OCI-LY7 (cell line): ENCODE measurements around the gene CDH6. TPM values are rescaled to one million over a fixed set of nuclear protein-coding genes. Genes with fewer than 3 reads are reported as not detected.

Experiments
- BruUV-seq: library from RNA; stranded (reverse); fragments of 400-500 nt; replicated peaks from 2 replicates; lab custom pipeline; 2021; lab: Mats Ljungman, UMichigan
- CTCF ChIA-PET: fragments of 300-600 bp; sonication (Branson Sonifier 250); formaldehyde crosslinking; loops from one replicate; lab custom pipeline; 2022; ENCODE audit warnings: antibody characterized with exemption; ENCODE audit not compliant: unreplicated experiment; lab: Charles Lee
- POLR2A ChIA-PET: fragments of 300-600 bp; sonication (Branson Sonifier 250); formaldehyde crosslinking; loops from one replicate; lab custom pipeline; 2022; ENCODE audit warnings: antibody characterized with exemption; lab: Charles Lee
- DNase-seq: peaks from one replicate; pipeline ENCODE4 v3.0.0-alpha.2; 2015; ENCODE audit warnings: low spot score
- H2AFZ ChIP-seq: fragments of 200-600 bp; sonication (generic), shearing (Covaris generic); 2 replicates; pipeline ENCODE4 v1.6.1; 2014; ENCODE audit warnings: mild to moderate bottlenecking, antibody characterized with exemption, low read length, moderate library complexity
- H3K27ac ChIP-seq: fragments of 200-600 bp; sonication (generic); 2 replicates; pipeline ENCODE4 v1.5.1; 2014; ENCODE audit warnings: mixed run types, low read depth, mild to moderate bottlenecking, moderate library complexity, low read length, inconsistent platforms; ENCODE audit not compliant: poor library complexity, severe bottlenecking
- H3K36me3 ChIP-seq: fragments of 200-600 bp; sonication (generic); 2 replicates; pipeline ENCODE4 v1.6.1; 2014; ENCODE audit warnings: mild to moderate bottlenecking, antibody characterized with exemption, low read length, moderate library complexity, mixed read lengths; ENCODE audit not compliant: insufficient read depth
- H3K4me1 ChIP-seq: fragments of 200-600 bp; sonication (generic); 2 replicates; pipeline ENCODE4 v1.5.1; 2014; ENCODE audit warnings: mild to moderate bottlenecking, low read length; ENCODE audit not compliant: insufficient read depth, poor library complexity, severe bottlenecking
- H3K4me2 ChIP-seq: fragments of 200-600 bp; sonication (generic); 2 replicates; pipeline ENCODE4 v1.6.1; 2014; ENCODE audit warnings: mild to moderate bottlenecking, low read length
- H3K4me3 ChIP-seq: fragments of 200-600 bp; sonication (generic); 2 replicates; pipeline ENCODE4 v1.5.1; 2014; ENCODE audit warnings: mild to moderate bottlenecking, low read depth, low read length; ENCODE audit not compliant: poor library complexity, severe bottlenecking
- H3K79me2 ChIP-seq: fragments of 200-600 bp; sonication (generic); 2 replicates; pipeline ENCODE4 v1.6.1; 2016; ENCODE audit warnings: low read depth, mild to moderate bottlenecking, low read length, moderate library complexity, mixed read lengths; ENCODE audit not compliant: insufficient read depth
- H3K9me2 ChIP-seq: fragments of 200-600 bp; sonication (generic); 2 replicates; pipeline ENCODE4 v1.6.1; 2016; ENCODE audit warnings: mild to moderate bottlenecking, low read length, mixed read lengths; ENCODE audit not compliant: insufficient read depth
- H3K9me3 ChIP-seq: fragments of 200-600 bp; sonication (generic); 2 replicates; pipeline ENCODE4 v1.6.1; 2014; ENCODE audit warnings: mild to moderate bottlenecking, mixed run types, low read length, mixed read lengths
- H4K20me1 ChIP-seq: fragments of 200-600 bp; sonication (generic); 2 replicates; pipeline ENCODE4 v1.6.1; 2014; ENCODE audit warnings: mild to moderate bottlenecking, antibody characterized with exemption, low read length, moderate library complexity, mixed read lengths; ENCODE audit not compliant: insufficient read depth
- CTCF ChIP-seq: fragments of 200-600 bp; sonication (generic); conservative IDR thresholded peaks from 2 replicates; pipeline ENCODE4 v1.5.1; 2014; ENCODE audit warnings: mild to moderate bottlenecking, antibody characterized with exemption, low read length, moderate library complexity, mixed read lengths
- EZH2phosphoT487 ChIP-seq: fragments of 200-600 bp; sonication (generic); IDR thresholded peaks from 2 replicates; pipeline ENCODE4 v1.6.1; 2018; ENCODE audit warnings: low read depth, borderline replicate concordance, mild to moderate bottlenecking, mixed run types, antibody characterized with exemption, low read length, moderate library complexity, mixed read lengths
- intact Hi-C: fragments of 100-400 bp; cut with micrococcal nuclease; formaldehyde crosslinking; loops from one replicate; pipeline ENCODE4 v1.10.0; 2022; ENCODE audit not compliant: unreplicated experiment
- total RNA-seq, 2 experiments: library from RNA; depleted of rRNA in 1 of 2; stranded (reverse); fragments of >200 nt in 1 of 2; shearing (Covaris generic) in 1 of 2; gene quantifications; 2 replicates each; pipeline ENCODE4 v1.2.3, GENCODE V29; 2014 to 2022

The CDH6 gene
- total RNA-seq, 2 experiments from 2014 or later: not detected

GRCh38 chr5:31229266-31229665 is 35.8 kb downstream of the CDH6 start:
- ChIA-PET CTCF (no interaction called here), POLR2A (no interaction called here)
- Histone ChIP-seq H3K9me3 (no peaks in the 10 kb centered on the region), H3K27ac (no peak overlapping the region), H3K79me2 (no peaks in the 10 kb centered on the region), H2AFZ (no peak overlapping the region), H3K4me3 (no peak overlapping the region), H3K4me1 (no peaks in the 10 kb centered on the region), H3K36me3 (no peaks in the 10 kb centered on the region), H3K9me2 (no peaks in the 10 kb centered on the region), H4K20me1 (no peaks in the 10 kb centered on the region), H3K4me2 (no peak overlapping the region)
- intact Hi-C loops: no loop called here
- no peak for TF ChIP-seq CTCF
- no peak for TF ChIP-seq EZH2phosphoT487
- no TSS peak for BruUV-seq
- DNase-seq: no peak

- ChIA-PET CTCF (no interaction called here), POLR2A (no interaction called here)
- no peak overlapping the region for H3K4me2 ChIP-seq
- H3K4me1 ChIP-seq: no peaks in the 10 kb centered on the region
- H3K79me2 ChIP-seq: no peaks in the 10 kb centered on the region
- intact Hi-C loops: loop anchor here (10.0 kb wide), 1 partner anchor 1187 kb away; no protein-coding TSS in a partner anchor
- H3K9me2 ChIP-seq: no peaks in the 10 kb centered on the region
- H3K36me3 ChIP-seq: no peaks in the 10 kb centered on the region
- H2AFZ ChIP-seq: no peak overlapping the region
- TF ChIP-seq EZH2phosphoT487: no peak
- TF ChIP-seq CTCF: no peak
- BruUV-seq: no TSS peak
- H3K27ac ChIP-seq: no peak overlapping the region
- no peaks in the 10 kb centered on the region for H4K20me1 ChIP-seq
- DNase-seq: no peak
- no peak overlapping the region for H3K4me3 ChIP-seq
- no peaks in the 10 kb centered on the region for H3K9me3 ChIP-seq
These were observed 37.8 kb downstream of the CDH6 start for GRCh38 chr5:31231177-31231838.

- Histone ChIP-seq H2AFZ (no peak overlapping the region), H3K27ac (no peak overlapping the region), H4K20me1 (no peaks in the 10 kb centered on the region), H3K9me2 (no peaks in the 10 kb centered on the region), H3K4me3 (no peak overlapping the region), H3K4me2 (no peak overlapping the region), H3K79me2 (no peaks in the 10 kb centered on the region), H3K36me3 (no peaks in the 10 kb centered on the region), H3K4me1 (no peaks in the 10 kb centered on the region), H3K9me3 (no peaks in the 10 kb centered on the region)
- DNase-seq: peak; percentile 54
- CTCF ChIA-PET: interaction anchor here (0.6 kb wide), 1 partner anchor 240 kb away, joined by 3 read pairs; no protein-coding TSS in a partner anchor
- BruUV-seq: no TSS peak
- intact Hi-C loops: loop anchor here (10.0 kb wide), 1 partner anchor 1188 kb away; no protein-coding TSS in a partner anchor
- POLR2A ChIA-PET: no interaction called here
- TF ChIP-seq EZH2phosphoT487: no peak
- peak; percentile 93 for TF ChIP-seq CTCF
These were observed 38.9 kb downstream of the CDH6 start for GRCh38 chr5:31232273-31232888.
